Sigmoid colon (tissue), 4 donors: ENCODE results near the gene COMMD6.

ENCODE experiments used
- EP300 ChIP-seq, 4 donors: sonication (generic); formaldehyde crosslinking; IDR thresholded peaks; one replicate each; pipeline ENCODE4 v1.6.1; 2017; ENCODE audit warnings: antibody characterized with exemption in 4 of 4
- POLR2AphosphoS5 ChIP-seq, 4 donors: sonication (generic); formaldehyde crosslinking; IDR thresholded peaks; one replicate each; pipeline ENCODE4 v1.6.1; 2017; ENCODE audit warnings: antibody characterized with exemption in 4 of 4
- TF ChIP-seq, protein P1 (sequence below), 4 experiments: fragments of 450-650 bp in 3 of 4; fragments of 200-600 bp in 1 of 4; IDR thresholded peaks; one replicate each; pipeline ENCODE4 v1.5.1; 2016 to 2019; ENCODE audit warnings: antibody characterized with exemption in 4 of 4, mild to moderate bottlenecking in 3 of 4, moderate library complexity in 2 of 4

DNA sequence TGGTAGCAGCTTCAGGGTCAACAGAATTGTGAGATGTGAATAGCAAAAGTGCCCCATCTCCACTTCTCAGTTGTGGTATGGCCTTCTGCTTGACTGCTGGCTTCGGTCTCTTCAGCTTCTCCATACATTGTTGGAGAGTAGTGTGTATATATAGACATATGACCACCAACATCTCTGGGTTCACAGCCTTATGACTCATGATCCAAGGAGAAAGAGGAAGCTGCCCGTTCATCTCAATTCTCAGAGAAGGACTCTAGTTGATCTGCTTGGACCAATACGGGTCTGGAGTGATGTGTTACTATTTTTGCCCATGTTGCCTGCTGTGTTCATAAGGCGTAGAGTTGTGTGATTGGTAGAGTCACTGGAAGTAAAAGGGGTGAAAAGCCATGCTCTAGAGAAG, 3.6 kb upstream of the COMMD6 start:
- TF ChIP-seq, protein P1, sequence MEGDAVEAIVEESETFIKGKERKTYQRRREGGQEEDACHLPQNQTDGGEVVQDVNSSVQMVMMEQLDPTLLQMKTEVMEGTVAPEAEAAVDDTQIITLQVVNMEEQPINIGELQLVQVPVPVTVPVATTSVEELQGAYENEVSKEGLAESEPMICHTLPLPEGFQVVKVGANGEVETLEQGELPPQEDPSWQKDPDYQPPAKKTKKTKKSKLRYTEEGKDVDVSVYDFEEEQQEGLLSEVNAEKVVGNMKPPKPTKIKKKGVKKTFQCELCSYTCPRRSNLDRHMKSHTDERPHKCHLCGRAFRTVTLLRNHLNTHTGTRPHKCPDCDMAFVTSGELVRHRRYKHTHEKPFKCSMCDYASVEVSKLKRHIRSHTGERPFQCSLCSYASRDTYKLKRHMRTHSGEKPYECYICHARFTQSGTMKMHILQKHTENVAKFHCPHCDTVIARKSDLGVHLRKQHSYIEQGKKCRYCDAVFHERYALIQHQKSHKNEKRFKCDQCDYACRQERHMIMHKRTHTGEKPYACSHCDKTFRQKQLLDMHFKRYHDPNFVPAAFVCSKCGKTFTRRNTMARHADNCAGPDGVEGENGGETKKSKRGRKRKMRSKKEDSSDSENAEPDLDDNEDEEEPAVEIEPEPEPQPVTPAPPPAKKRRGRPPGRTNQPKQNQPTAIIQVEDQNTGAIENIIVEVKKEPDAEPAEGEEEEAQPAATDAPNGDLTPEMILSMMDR (IDR thresholded peaks at IDR 0.05), result no peak
- TF ChIP-seq EP300 (IDR thresholded peaks at IDR 0.05) (no peak), POLR2AphosphoS5 (IDR thresholded peaks at IDR 0.05) (no peak)
